HG03354 (cell line): ENCODE results near the gene DCP2.

ENCODE experiments used
- ATAC-seq: cut with Tn5 transposase; IDR thresholded peaks from one replicate; pipeline ENCODE4 v1.9.1; 2021; ENCODE audit warnings: mild to moderate bottlenecking; ENCODE audit not compliant: unreplicated experiment, poor library complexity, severe bottlenecking

Gene DCP2

GRCh38 chr5:113040672-113041260 lies 64.2 kb downstream of the DCP2 start:
- no peak for ATAC-seq

- ATAC-seq: no peak
Observed at GRCh38 chr5:113042491-113043243, 66.1 kb downstream of the DCP2 start.

DNA sequence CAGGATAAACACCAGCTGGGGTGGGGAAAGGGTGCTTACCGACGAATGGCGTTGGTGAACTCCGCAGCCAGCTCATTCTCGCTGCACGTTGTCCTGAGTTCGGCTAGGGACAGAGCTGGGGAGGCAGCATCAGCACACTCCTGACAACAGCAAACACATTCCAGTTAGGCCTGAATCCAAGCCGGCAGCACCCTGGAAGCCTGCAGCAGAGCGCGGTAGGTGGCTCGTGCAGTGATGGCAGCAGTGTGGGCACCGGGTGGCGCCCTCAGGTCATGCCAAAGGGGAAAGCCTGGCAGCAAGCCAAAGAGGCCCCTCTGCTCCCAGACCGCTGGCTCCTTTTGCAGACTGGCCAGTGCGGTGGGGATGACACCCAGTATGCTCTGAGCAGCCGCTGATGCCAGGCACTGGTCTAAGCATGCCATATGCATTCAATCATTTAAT lies 66.9 kb downstream of the DCP2 start:
- ATAC-seq: no peak

DNA sequence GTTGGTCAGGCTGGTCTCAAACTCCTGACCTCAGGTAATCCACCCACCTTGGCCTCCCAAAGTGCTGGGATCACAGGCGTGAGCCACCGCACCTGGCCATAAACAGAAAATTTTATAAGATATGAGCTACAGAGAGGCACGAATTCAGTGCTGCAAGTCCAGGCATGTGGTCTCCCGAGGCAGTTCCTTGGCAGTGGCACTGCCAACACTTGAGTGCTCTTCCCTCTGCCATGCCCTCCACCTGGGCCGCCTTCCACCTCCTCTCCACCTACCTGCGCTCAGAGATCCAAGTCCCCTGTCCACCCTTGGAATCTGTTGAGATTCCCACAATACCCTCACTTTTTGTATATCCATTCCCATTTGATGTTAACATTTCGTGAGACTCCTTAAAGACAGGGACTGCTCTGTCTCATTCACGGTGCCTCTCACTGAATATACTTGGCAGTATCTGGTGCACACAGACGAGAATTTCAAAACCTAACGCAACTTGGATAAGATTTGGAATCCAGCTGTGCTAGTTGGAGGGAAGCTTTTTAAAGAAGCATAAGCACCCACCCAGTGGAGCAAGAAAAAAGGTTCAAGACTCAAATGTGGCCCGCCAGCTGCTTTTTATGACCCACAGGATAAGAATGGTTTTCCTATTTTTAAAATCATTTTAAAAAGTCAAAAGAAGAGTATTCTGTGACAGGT lies 68.3 kb downstream of the DCP2 start:
- ATAC-seq: no peak

DNA sequence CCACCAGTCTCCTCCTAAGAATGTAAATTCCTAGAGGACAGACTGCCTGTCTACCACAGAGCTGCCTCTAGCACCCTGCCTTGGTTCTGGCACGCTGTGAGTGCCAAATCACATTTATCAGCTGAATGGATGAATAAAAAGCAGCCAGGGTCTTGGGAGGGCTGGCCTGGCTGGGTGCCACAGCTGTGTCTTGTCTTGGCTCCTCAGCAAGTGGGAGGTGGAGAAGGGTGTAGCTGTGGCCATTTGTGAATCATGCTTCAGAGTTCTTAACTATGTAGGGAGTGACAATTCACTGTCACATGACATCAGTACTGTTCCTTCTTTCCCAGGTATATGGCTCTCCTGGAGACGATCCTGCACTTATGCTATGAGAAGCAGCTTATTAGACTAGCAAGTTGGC lies 70.6 kb downstream of the DCP2 start:
- no peak for ATAC-seq

GRCh38 chr5:113047733-113048652 lies 71.4 kb downstream of the DCP2 start:
- peak; percentile 86 for ATAC-seq

GRCh38 chr5:113048931-113049330 lies 72.3 kb downstream of the DCP2 start:
- no peak for ATAC-seq

GRCh38 chr5:113050721-113051382 lies 74.3 kb downstream of the DCP2 start:
- no peak for ATAC-seq

- no peak for ATAC-seq
Observed at GRCh38 chr5:113052041-113052795, 75.6 kb downstream of the DCP2 start.

GRCh38 chr5:113053511-113053995 lies 77.0 kb downstream of the DCP2 start:
- ATAC-seq: no peak

DNA sequence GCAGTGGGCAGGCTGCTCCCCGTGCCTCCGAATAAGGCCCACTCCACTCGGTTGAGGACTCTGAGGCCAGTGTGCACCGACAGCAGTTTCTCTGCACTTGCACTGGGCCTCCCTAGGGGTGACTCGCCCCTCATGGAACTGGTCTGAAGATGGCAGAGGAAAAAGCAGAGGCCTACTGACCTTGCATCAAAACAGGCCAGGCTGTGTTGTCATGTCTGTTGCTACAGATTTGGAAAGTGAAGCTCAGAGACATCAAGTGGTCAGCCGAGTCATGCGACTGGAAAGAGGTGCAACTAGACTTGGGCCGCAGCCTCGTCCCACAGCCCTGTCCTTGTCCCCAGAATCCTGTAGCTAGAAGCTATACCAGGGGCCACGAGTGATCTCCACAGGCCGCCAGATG lies 78.3 kb downstream of the DCP2 start:
- no peak for ATAC-seq

DNA sequence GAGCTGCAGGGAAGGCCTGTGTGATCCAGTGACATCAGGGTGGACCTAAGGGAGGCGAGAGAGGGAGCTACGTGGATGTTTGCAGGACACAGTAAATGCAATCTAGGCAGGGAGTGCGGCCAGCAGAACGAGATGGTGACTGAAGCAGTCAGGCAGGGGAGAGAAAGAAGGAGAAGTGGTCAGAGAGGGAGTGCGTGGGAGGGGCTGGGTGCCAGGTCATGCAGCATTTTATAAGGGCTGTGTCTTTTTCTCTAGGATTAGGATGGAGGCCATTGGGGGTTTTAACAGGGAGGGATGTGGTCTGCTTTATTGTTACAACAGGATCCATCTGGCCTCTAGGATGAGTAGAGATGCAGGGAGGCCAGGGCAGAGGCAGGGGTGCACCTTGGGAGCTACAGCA lies 80.4 kb downstream of the DCP2 start:
- no peak for ATAC-seq

DNA sequence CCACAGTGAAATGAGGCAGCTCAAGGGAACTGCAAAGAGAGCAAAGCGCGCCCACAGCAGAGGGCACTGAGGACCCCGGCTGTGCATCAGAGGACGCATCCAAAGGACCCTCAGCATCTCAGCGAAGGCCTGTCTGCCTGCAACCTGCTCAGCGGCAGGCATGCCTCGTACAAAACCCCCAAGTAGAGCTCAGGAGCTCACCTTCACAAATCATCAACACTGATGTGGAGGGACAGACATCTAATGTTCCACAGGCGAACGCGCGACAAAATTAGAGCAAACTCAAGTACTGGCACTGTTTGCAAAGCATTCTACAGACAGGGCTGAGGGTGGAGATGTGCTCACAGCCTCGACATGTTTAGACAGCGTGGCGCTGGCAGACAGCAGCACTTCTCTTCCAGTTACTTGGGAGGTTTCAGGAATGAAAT lies 81.0 kb downstream of the DCP2 start:
- ATAC-seq: no peak

GRCh38 chr5:113058269-113058668 lies 81.7 kb downstream of the DCP2 start:
- no peak for ATAC-seq

DNA sequence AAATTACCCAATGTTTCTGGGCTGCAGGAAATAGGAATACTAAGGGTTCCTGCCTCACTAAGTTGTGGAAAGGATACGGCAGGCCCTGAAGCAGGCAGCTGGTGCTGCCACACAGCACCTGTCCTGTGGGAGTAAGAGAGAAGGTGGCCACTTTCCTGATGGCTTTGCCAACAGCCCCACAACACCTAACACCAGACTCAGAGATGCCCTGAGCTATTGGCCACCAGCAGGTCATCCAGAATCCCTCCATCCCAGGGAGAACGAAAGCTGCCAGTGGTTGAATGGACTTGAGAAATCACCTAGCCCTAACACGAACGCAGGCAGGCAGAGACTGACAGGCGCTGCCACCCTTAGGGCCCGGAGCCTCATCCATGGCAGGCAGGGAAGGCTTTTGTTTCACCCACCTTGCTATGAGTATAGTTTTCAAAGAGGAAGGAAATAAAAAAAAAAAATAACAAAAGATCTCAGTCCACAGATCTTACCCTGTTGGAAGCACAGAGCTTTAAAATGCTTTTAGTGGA lies 82.2 kb downstream of the DCP2 start:
- ATAC-seq: no peak

DNA sequence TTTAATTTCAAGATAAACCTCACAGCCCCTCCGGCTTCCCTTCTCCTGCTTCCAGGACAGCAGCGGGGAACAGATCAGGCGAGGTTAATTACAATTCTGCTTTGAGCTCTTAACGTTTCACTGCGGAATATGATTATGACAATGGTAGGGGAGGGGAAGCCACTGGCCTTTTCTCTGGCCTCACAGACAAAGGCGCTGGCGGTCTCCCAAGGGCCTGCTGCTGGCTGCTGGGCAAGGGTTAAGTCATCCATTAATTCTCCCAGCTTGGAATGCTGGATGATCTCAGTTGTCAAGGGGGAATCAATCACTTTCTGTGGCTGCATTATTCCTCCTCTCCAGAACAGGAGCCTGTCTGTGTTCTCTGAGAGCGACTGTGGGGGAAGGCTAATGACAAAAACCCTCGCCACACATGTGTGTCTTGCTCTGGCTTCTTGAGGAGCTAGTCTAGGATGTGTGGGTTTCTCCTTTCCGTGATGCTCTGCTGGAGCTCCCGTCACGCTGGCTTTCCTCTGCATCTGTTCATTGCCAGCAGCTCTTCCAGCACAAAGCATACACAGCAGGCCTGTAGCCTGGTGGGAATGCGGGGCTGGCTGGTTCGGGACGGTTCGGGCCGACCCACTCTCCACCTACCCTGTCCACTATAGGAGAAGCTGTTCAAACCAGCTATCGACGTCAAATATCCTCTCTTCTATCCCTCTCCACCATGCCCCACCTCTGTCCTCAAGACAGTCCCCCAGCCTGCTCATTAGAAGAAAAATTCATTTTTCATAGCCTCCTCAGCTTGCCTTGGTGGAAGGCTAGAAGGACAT lies 82.8 kb downstream of the DCP2 start:
- no peak for ATAC-seq

- no peak for ATAC-seq
Observed at GRCh38 chr5:113060408-113061025, 83.9 kb downstream of the DCP2 start.
